Measurements from ENCODE around the gene SNAI3.

Gene SNAI3

GRCh38 chr16:88658714-88659113, 27.6 kb downstream of the SNAI3 start:
- no peak overlapping the region for H3K4me3 ChIP-seq (ENCODE audit: low read depth, low read length)
- no peak for TF ChIP-seq CTCF (IDR thresholded peaks at IDR 0.05; ENCODE audit: control insufficient read depth, extremely low read depth, insufficient read depth)
- DNase-seq (ENCODE audit: low read depth), result no peak

- no peak for TF ChIP-seq CTCF (IDR thresholded peaks at IDR 0.05; ENCODE audit: control insufficient read depth, extremely low read depth, insufficient read depth)
- no peak overlapping the region for H3K4me3 ChIP-seq (ENCODE audit: low read depth, low read length)
These were observed 28.9 kb downstream of the SNAI3 start for GRCh38 chr16:88657371-88657770.

GRCh38 chr16:88656291-88656980, 29.9 kb downstream of the SNAI3 start:
- TF ChIP-seq CTCF (IDR thresholded peaks at IDR 0.05; ENCODE audit: control insufficient read depth, extremely low read depth, insufficient read depth), result no peak
- DNase-seq (ENCODE audit: low read depth), result no peak
- H3K4me3 ChIP-seq (ENCODE audit: low read depth, low read length), result no peak overlapping the region

More at GRCh38 chr16:88657371-88657770, 28.9 kb downstream of the SNAI3 start:
- no peak for DNase-seq (ENCODE audit: low read depth)

GRCh38 chr16:88655733-88656281, 30.5 kb downstream of the SNAI3 start:
- DNase-seq (ENCODE audit: low read depth), result no peak
- no peak overlapping the region for H3K4me3 ChIP-seq (ENCODE audit: low read depth, low read length)
- no peak for TF ChIP-seq CTCF (IDR thresholded peaks at IDR 0.05; ENCODE audit: control insufficient read depth, extremely low read depth, insufficient read depth)

GRCh38 chr16:88655053-88655732, 31.1 kb downstream of the SNAI3 start:
- no peak overlapping the region for H3K4me3 ChIP-seq (ENCODE audit: low read depth, low read length)
- no peak for DNase-seq (ENCODE audit: low read depth)
- TF ChIP-seq CTCF (IDR thresholded peaks at IDR 0.05; ENCODE audit: control insufficient read depth, extremely low read depth, insufficient read depth), result no peak

GRCh38 chr16:88654363-88655052, 31.8 kb downstream of the SNAI3 start:
- DNase-seq (ENCODE audit: low read depth), result no peak
- TF ChIP-seq CTCF (IDR thresholded peaks at IDR 0.05; ENCODE audit: control insufficient read depth, extremely low read depth, insufficient read depth), result no peak
- H3K4me3 ChIP-seq (ENCODE audit: low read depth, low read length), result no peak overlapping the region
